Panc1 (cell line): ENCODE results near the gene TMED10.

Experiments used
- POLR2AphosphoS5 ChIP-seq: IDR thresholded peaks from 2 replicates; pipeline ENCODE4 v1.6.1; 2012; ENCODE audit warnings: mild to moderate bottlenecking, low read depth, low read length, moderate library complexity
- TF ChIP-seq, protein P1 (sequence below): fragments of 450-650 bp; IDR thresholded peaks from 2 replicates; pipeline ENCODE4 v1.5.1; 2017; ENCODE audit warnings: mild to moderate bottlenecking

GRCh38 chr14:75090353-75090752 lies 86.1 kb downstream of the TMED10 start:
- TF ChIP-seq POLR2AphosphoS5, result no peak
- TF ChIP-seq, protein P1, sequence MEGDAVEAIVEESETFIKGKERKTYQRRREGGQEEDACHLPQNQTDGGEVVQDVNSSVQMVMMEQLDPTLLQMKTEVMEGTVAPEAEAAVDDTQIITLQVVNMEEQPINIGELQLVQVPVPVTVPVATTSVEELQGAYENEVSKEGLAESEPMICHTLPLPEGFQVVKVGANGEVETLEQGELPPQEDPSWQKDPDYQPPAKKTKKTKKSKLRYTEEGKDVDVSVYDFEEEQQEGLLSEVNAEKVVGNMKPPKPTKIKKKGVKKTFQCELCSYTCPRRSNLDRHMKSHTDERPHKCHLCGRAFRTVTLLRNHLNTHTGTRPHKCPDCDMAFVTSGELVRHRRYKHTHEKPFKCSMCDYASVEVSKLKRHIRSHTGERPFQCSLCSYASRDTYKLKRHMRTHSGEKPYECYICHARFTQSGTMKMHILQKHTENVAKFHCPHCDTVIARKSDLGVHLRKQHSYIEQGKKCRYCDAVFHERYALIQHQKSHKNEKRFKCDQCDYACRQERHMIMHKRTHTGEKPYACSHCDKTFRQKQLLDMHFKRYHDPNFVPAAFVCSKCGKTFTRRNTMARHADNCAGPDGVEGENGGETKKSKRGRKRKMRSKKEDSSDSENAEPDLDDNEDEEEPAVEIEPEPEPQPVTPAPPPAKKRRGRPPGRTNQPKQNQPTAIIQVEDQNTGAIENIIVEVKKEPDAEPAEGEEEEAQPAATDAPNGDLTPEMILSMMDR, result no peak
